NOMO-1 treated with DMSO at 0.1 percent for 48 hours (cell line): ENCODE data around the gene LSMEM2.
"Not testable (repeated sequence)": the region's sequence is repeated elsewhere in the genome, so short reads cannot be mapped to it uniquely, and the experiment has no call there.

Experiments
- DNase-seq: peaks from one replicate; lab custom pipeline; 2025; ENCODE audit not compliant: unreplicated experiment; lab: John Stamatoyannopoulos, UW

The LSMEM2 gene

DNA sequence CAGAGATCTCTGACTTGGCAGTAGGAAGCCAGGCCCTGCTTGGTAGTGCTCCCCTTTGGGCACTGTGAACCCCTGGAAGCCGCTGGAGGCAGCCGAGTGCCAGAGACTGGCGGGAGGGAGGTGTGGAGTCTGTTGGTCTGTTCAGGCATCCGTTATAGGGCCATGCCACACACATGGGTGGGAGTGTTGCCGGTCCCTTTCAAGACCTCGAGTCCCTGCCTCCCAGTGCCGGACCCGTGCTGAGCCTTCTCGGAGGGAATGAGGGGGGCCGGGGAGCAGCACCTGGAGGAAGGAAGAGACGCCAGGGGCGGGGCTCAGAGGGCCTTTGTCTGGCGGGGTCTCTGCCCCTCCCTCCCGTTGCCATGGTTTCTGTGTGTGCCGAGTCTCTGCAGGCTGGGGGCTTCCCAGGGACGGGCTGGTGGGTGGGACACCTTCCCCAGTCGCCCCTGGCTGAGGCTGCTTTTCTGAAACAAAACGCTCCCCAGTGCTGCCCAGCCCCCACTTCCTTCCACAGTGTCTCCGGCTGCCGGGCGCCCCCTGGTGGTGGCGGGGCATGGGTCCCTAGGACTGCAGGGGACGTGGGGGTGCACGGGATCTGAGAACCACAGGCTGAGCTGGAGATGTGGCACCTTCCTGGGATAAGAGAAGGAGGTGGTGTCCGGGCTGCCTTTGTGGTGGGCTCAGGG lies 32.9 kb upstream of the LSMEM2 start:
- DNase-seq, result peak; percentile 81

DNA sequence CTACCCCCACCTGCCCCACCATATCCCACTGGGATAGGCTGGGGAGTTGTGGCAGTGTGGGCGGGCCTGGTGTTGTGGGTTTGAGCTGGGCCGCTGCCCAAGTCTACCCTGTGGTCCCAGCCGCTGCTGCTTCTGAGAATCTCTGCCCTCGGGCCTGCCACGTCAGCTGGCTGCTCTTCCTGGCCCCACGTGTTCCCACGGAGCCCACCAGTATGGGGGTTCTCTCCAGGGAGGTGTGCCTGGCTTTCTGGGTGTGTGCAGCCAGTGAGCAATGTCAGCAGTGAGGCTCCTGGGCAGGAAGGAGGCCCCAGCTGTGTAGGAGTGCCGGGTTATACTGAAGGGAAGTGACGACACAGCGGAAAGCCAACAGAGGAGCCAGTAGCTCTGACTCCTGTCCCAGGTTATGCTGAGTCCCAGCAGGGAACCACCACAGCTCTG lies 32.4 kb upstream of the LSMEM2 start:
- DNase-seq, result peak; percentile 48

DNA sequence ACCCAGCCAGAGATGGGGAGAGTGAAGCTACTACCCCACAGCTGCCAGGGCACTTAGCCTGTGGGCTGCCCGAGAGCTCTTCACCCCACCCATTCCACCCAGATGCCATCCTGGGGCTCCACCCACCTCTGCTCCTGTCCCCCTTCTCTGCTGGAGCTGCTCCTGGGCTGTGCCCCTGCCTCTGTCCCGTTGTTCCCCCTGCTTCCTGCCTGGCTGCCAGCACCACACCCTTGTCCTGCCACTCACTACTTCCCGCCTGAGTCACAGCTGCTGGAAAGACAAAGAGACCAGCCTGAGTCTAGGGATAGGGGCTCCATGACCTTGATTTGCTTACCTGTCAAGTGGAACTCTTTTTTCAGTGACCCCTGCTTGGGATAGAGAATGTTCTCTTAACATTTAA lies 30.5 kb upstream of the LSMEM2 start:
- DNase-seq, result no peak

DNA sequence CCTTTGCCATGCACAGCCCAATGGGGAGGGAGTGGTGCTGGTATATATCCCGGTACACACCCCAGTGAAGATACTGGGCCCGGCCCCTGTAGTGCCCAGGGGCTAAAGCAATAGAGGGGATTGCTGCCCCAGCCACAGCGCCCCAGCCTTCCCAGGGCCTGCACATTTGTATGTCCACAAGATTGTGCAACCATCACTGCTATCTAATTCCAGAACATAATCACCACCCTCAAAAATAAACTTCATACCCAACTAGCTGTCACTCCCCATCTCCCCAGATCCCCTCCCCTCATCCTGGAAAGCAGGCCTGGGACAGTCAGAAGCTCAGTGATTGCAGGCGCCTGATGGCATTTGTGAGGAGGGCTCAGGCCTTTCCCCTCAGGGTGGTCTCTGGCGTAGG lies 29.4 kb upstream of the LSMEM2 start:
- no peak for DNase-seq

DNA sequence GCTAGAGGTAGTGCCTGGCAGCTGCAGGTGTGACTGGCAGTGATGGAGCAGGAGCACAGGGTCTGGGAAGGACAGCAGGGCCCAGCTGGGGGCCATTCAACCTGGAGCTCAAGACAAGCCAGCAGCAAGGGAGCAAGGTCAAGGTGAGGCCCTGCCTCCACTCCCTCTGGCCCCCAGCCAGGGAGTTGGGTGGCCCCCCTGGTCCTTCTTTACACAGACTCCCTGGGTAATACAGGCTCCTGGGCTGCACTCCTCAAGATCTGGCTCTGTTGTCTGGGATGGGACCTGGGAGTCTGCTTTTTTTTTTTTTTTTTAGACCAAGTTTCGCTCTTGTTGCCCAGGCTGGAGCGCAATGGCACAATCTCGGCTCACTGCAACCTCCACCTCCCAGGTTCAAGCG lies 28.4 kb upstream of the LSMEM2 start:
- no peak for DNase-seq

DNA sequence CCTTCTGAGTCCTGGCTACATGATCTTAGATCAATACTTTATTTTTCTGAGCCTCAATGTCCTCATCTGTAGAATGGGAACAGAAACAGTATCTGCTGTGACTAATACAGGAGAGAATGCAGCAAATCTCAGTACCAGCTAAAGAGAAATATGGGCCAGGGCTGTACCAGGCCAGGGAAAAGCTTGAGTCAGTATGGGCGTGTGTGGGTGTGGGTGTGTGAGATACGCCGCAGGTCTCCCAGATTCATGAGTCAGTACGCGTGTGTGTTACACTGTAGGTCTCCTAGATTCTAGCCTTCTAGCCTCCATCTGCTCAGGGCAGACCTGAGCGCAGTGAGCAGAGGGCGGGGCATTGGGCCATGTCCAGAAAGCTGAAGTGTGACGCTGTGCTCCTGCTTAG lies 27.7 kb upstream of the LSMEM2 start:
- DNase-seq, result no peak

DNA sequence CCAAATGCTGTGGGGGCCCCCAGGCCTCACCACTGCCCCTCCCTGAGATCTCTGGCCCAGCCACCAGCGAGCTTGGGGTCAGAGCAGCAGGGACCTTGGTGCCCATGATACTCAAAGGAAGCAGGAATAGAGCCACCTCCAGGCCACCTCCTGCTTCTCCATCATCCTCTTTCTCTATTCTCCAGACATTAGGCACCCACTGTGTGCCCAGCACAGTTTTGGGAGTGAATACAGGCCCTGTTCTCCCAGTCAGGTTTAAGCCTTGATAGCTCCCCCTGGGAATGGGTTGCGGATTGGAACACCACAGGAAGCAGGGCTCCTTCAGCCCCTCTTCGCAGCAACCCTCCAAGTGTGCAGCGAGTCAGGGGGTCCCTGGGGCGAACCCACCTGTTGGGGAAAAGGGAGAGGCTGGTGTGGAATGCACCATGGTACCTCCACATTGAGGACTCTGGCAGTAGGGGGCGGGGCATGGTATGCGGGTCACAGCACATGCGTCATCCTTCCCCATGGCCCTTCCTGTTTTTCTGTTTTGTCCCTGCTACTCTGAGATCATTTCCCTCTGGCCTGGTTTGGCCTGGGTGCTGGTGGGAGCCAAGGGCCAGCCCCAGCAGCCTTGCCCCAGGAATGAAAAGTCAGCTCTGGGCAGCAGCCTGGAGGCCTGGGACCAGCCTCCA lies 24.2 kb upstream of the LSMEM2 start:
- DNase-seq, result peak; percentile 59

DNA sequence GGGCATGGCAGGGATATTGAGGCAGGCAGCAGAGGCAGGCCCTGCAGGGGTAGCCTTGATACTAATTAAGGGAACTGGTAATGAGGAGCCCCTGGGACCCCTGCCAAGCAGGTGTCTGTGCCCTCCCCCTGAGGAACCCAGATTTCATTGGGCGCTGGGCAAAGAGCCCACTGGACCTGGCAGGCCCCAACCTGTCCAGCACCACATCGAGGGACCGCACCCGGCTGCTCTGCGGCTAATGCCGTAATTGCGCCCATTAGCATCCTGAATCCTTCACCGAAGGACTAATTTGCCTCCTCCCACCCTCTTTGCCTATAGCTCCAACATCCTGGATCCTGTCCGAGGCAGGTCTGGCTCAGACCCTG lies 23.7 kb upstream of the LSMEM2 start:
- DNase-seq, result no peak

DNA sequence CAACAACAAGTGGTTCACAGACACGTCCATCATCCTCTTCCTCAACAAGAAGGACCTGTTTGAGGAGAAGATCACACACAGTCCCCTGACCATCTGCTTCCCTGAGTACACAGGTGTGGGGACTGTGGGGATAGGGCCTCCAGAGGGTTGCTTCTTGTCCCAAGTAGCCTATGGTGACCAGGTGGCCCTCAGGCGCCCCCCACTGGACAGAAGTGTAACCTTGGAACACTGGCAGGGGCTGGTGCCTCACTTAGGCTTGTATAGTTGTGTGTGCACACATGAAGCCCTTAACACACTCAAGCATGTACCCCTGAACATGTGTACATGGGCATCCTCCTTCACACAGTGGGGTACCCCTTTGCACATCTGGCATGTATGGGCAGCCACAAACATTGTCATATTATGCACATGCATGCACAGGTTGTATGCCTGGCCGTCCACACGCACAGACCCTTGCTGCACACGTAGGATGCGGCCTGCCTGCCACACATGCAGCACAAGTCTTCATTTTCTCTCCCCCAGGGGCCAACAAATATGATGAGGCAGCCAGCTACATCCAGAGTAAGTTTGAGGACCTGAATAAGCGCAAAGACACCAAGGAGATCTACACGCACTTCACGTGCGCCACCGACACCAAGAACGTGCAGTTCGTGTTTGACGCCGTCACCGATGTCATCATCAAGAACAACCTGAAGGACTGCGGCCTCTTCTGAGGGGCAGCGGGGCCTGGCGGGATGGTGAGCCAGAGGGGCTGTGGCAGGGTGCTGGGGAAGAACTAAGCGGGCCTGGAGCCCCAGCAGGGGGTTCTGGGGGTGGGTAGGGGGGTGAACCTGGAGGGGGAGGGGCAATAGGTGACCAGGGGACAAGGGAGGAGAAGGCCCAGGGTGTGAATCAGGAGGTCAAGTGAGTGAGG lies 21.7 kb upstream of the LSMEM2 start:
- DNase-seq, result peak; percentile 12

DNA sequence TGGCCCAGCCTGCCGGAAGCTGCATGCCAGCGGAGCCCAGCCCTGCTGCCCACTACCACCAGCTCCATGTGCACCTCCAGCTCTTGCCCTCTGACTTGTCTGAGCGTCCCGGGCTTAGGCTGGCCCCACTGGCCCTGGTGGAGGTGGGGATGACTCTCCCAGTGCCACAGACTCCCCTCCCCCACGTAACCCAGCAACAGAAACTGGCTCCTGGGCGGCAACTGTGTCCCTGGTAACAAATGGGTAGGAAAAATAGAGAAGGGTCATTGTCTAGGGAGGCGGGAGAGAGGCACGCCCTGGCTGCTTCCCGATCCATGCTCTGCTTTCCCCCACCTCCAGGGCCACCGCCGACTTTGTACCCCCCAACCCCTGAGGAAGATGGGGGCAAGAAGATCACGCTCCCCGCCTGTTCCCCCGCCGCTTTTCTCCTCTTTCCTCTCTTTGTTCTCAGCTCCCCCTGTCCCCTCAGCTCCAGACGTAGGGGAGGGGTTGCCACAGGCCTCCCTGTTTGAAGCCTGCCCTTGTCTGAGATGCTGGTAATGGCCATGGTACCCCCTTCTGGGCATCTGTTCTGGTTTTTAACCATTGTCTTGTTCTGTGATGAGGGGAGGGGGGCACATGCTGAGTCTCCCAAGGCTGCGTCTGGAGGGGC lies 20.7 kb upstream of the LSMEM2 start:
- no peak for DNase-seq

DNA sequence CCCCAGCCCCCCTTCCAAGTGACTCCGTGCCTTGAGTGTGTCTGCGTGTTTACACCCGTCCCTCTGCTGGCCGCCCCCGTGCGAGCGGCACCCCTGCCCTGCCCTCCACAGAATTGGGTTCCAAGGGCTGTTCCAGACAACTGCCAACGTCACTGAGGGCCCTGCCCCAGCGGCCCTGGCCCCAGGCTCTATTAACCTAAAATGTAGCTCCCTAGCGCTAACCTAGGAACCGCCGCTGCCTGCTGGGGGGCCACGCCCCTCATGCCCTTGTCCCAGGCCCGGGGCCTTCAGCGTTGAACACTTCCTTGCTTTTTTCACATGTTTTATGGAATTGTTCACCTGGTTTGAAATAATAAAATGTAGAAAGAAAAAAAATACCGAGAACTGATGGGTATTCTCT lies 19.9 kb upstream of the LSMEM2 start:
- no peak for DNase-seq

DNA sequence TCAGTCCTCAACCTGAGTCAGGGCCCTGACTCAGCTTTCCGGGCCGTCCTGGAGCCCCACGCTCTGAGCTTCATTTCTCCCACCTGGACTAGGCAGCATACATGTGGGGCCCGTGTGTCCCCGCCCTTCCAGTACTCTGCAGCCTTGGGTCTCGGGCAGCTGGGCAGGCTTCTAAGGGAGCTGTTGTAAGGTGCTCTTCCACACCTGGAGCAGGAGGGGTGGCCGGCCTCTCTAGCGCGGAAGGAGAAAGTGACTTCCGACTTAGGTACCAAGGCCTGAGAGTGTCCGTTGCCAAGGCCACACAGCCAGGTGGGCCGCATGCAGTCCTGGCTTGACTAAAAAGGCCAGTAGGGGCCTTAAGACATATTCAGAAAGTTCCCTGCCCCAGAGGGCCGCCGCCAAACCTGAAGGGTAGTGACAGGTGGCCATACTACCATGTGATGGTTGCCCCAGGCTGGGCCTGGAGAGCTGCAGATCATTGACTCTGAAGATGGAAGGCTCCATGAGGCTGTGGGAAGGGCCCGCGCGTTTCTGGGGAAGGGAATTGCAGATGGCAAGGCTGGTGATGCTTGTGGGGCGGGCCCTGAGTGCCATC lies 19.4 kb upstream of the LSMEM2 start:
- DNase-seq, result no peak

DNA sequence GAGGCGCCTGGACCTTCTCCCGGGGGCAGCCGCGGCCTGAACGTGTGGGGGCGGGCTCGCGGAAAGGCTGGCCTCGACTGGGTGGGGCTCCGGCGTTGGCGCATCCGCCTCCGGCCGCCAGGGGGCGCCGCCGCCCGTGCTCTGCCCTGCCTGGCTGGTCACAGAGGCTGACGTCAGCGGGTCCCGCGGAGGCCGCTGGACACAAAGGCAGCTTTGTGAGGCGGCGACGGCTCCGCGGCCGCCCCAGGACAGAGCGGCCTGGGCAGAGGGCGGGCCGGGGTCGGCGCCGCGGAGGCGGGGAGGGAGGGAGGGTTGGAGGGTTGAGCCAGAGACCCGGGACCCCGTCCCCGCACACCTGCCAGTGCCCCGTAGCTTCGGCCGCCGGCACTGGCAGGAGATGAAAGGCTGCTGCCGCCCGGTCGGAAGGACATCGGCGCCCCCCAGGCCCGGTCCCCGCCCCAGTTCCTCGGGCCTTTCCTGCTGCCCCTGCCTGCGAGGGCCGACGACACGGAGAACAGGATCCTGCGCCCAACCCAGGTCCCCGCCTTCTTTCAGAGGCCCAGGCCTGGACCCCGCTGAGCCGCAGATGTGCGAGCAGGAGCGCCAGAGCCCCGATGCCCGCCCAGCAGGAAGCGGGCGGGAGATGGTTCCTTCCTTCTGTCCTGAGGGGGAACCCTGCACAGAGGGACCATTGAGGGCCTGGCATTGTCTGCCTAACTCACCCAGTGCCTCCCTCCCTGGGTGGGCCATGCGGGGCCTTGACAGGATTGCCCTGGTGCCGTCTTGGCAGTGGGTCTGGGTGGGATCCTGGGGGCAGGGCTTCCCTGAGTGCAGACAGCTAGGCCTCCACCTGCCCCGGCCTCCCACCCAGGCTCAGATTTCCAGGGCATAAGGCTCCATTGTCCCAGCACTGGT lies 18.6 kb upstream of the LSMEM2 start:
- peak; percentile 70 for DNase-seq

DNA sequence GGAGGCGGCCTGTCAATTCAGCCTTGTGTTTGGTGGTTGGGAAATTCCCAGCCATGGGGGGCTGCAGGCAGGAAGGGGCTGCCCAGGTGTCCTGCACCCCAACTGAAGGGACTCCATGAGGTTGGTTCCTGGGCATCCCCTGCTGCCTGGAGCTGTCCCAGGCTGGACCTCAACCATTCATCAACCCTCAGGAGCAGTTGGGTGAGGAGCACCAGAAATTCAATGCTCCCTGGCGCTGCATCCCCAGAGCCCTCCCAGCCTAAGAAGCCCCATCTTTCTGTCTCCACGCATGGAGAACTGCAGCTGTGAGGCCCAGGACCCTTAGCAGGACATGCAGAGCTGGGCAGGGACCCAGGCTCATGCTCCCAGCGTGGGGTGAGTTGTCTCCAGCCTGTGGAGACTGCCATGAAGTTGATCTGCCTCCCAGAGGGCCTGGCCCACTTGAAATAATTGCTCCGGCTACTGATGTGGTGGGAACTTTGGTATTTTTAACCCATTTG lies 17.9 kb upstream of the LSMEM2 start:
- no peak for DNase-seq

DNA sequence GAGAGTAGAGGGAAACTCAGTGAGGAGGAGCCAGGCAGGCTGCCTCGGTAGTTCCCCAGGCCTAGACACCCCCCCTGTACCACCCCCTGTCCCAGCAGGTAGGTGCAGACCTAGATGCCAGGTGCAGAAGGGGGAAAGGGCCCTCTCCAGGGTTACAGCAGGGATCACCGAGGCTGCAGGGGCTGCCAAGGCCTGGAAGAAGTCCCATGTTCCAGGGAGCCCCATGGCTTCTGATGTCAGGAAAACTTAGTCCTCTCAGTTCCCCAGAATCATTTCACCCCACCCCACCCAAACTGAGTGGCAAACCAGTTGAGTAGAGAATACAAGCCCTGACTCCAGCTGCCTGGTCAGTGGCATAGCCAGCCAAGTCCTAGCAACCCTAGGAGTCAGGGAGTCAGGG lies 17.4 kb upstream of the LSMEM2 start:
- DNase-seq, result no peak

DNA sequence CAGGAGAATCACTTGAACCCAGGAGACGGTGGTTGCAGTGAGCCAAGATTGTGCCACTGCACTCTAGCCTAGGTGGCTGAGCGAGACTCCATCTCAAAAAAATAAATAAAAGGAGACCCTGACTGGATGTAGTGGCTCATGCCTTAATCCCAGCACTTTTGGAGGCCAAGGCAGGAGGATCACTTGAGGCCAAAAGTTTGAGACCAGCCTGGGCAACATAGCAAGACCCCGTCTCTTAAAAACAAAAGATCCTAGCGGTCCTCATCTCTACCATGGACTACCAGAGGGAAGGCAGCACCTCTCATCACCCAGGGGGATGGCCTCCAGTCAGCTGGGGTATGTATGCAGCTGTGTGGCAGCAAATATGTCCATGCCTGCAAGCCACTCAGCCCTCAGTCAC lies 16.7 kb upstream of the LSMEM2 start:
- DNase-seq, result not testable (repeated sequence)

DNA sequence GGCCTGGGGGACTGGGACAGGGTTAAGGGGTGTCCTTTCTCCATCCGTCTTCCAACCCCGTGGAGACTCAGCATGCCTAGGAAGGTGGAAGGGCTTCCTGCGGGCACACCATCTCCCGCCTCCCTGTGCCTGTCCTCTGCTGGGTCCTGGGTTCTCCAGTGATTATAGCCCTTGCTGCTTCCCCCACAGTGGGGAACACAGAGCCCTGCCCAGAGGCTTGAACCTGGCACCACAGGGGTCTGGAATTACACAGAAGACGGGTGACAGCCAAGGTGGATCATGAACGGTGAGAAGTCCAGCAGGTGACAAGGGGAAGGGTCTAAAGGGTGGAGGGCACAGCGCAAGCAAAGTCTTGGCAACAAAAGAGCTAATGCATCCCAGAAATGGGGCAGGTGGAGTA lies 16.1 kb upstream of the LSMEM2 start:
- no peak for DNase-seq

DNA sequence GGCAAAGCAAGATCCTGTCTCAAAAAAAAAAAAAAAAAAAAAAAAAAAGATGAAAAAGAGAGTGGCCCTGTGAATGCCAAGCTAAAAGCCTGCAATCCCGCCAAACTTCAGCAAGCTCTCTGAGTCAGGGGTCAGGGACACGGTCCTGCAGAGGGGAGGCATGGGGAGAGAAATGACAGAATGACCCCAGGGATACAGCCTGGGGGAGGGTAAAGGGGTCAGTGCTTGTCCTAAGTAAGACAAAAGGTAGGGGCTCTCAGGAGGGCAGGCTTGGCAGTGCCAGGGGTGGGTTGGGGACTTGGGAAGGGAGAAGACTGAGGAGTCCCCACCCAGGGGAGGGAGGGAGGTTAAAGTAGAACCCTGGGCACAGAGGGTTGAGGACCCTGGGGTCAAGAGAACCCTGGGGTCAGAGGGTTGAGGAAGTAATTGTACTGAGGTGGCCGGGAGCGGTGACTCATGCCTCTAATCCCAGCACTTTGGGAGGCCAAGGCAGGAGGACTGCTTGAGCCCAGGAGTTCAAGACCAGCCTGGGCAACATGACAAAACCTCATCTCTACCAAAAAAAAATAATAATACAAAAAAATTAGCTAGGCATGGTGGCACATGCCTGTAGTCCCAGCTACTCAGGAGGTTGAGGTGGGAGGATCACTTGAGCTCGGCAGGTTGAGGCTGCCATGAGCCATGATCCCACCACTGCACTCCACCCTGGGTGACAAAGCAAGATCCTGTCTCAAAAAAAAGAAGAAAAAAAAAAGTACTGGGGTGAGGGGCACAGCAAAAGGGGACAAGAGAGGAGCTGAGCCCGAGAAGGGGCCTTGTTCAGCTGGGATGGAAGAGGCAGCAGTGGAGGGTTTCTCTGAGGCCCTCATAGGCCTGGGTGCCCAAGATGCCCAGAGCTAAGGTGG lies 15.2 kb upstream of the LSMEM2 start:
- DNase-seq, result no peak
